HG03460 (cell line): ENCODE measurements around the gene GAS2.

Experiments used
- ATAC-seq: cut with Tn5 transposase; IDR thresholded peaks from one replicate; pipeline ENCODE4 v1.9.1; 2021; ENCODE audit not compliant: unreplicated experiment

GAS2 gene

DNA sequence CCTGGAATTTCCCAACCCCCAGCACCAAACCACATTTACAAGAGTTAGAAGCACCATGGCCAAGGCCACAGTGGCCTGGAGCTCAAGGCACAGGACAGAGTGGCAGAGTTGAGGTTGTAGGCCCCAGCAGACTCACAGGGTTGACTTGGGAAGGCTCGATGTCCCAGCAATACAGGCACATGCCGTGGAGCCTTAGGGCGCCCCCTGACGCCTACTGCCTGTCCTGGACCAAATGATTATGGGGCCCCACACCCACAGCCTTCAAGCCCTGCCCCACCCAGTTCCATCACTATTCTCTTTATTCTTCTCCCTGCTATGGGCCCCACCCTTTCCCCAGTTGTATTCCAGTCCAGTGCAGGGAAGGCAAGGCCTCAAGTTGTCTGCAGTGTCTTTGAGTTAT lies 193.8 kb downstream of the GAS2 start, which contains the start of gene CCDC179:
CCDC179 (minus strand) TSS at position 234 of the 400 bp plus-strand sequence; CDS start at position 181, 53 bp downstream.
- no peak for ATAC-seq
